Bronchial epithelial cell (primary cell): ENCODE measurements around the gene TDRD5. TPM values are rescaled to one million over a fixed set of nuclear protein-coding genes. Genes with fewer than 3 reads are reported as not detected.

Experiments used
- total RNA-seq: library from RNA; depleted of rRNA; stranded (reverse); fragments of >200 nt; gene quantifications from 2 replicates; pipeline ENCODE4 v1.2.1, GENCODE V29; 2014

The TDRD5 gene
- total RNA-seq, 1 donor from 2014 or later = not detected

Other genes with a start within 250 kb of the TDRD5 start
- 0.26 TPM in 1 of 2 replicates, not detected in the other for gene AXDND1, start 225.9 kb upstream of the TDRD5 start, total RNA-seq
- gene NPHS2, start 15.9 kb upstream of the TDRD5 start, total RNA-seq = not detected in 2 replicates
- not detected in 2 replicates for gene FAM163A, start 151.5 kb downstream of the TDRD5 start, total RNA-seq